Astrocyte (in vitro differentiated cells and primary cell): ENCODE results near the gene SLC6A14. TPM values are rescaled to one million over a fixed set of nuclear protein-coding genes. Genes with fewer than 3 reads are reported as not detected.

Experiments
- DNase-seq: peaks from one replicate; pipeline ENCODE4 v3.0.0-alpha.2; 2010; ENCODE audit warnings: low read depth
- FAIRE-seq: peaks from 2 replicates; lab custom pipeline; 2011; peaks lifted over from hg19 to GRCh38; lab: Jason Lieb, UNC
- H2AFZ ChIP-seq: 2 replicates; pipeline ENCODE4 v1.6.0; 2012; ENCODE audit warnings: low read depth, low read length, inconsistent platforms
- H3K27ac ChIP-seq: 2 replicates; pipeline ENCODE4 v1.5.1; 2011; ENCODE audit warnings: low read depth, low read length, inconsistent platforms
- H3K27me3 ChIP-seq: 2 replicates; pipeline ENCODE4 v1.6.0; 2011; ENCODE audit warnings: low read length, inconsistent platforms; ENCODE audit not compliant: insufficient read depth
- H3K36me3 ChIP-seq: 2 replicates; pipeline ENCODE4 v1.5.1; 2011; ENCODE audit warnings: low read length, inconsistent platforms; ENCODE audit not compliant: insufficient read depth
- H3K4me1 ChIP-seq: 2 replicates; pipeline ENCODE4 v1.5.1; 2011; ENCODE audit warnings: low read length, inconsistent platforms; ENCODE audit not compliant: insufficient read depth
- H3K4me2 ChIP-seq: 2 replicates; pipeline ENCODE4 v1.6.0; 2012; ENCODE audit warnings: low read length, inconsistent platforms
- H3K4me3 ChIP-seq: 2 replicates; pipeline ENCODE4 v1.5.1; 2011; ENCODE audit warnings: low read depth, mild to moderate bottlenecking, low read length, inconsistent platforms; ENCODE audit not compliant: insufficient read depth
- H3K79me2 ChIP-seq: 2 replicates; pipeline ENCODE4 v1.6.0; 2012; ENCODE audit warnings: mild to moderate bottlenecking, low read length, inconsistent platforms; ENCODE audit not compliant: insufficient read depth
- H3K9ac ChIP-seq: 2 replicates; pipeline ENCODE4 v1.6.0; 2012; ENCODE audit warnings: mild to moderate bottlenecking, low read length, inconsistent platforms
- H3K9me3 ChIP-seq: 2 replicates; pipeline ENCODE4 v1.5.1; 2012; ENCODE audit warnings: low read depth, mild to moderate bottlenecking, low read length, inconsistent platforms; ENCODE audit not compliant: insufficient read depth
- H4K20me1 ChIP-seq: 2 replicates; pipeline ENCODE4 v1.6.0; 2012; ENCODE audit warnings: low read length, inconsistent platforms; ENCODE audit not compliant: insufficient read depth
- H3K27ac Mint-ChIP-seq: one replicate; pipeline ENCODE4 v1.8.0; 2021; ENCODE audit warnings: mild to moderate bottlenecking, mixed read lengths; ENCODE audit not compliant: unreplicated experiment
- H3K27me3 Mint-ChIP-seq: one replicate; pipeline ENCODE4 v1.8.0; 2021; ENCODE audit warnings: low read depth, mixed read lengths; ENCODE audit not compliant: unreplicated experiment
- H3K36me3 Mint-ChIP-seq: one replicate; pipeline ENCODE4 v1.8.0; 2021; ENCODE audit warnings: low read depth, mixed read lengths; ENCODE audit not compliant: unreplicated experiment
- H3K4me1 Mint-ChIP-seq: one replicate; pipeline ENCODE4 v1.8.0; 2021; ENCODE audit warnings: low read depth, mixed read lengths; ENCODE audit not compliant: unreplicated experiment
- H3K4me3 Mint-ChIP-seq: one replicate; pipeline ENCODE4 v1.8.0; 2021; ENCODE audit warnings: mild to moderate bottlenecking, moderate library complexity, mixed read lengths; ENCODE audit not compliant: unreplicated experiment
- H3K9me3 Mint-ChIP-seq: one replicate; pipeline ENCODE4 v1.8.0; 2021; ENCODE audit warnings: mild to moderate bottlenecking, mixed read lengths; ENCODE audit not compliant: unreplicated experiment
- CTCF ChIP-seq: IDR thresholded peaks from 2 replicates; pipeline ENCODE4 v1.5.1; 2011; ENCODE audit warnings: low read depth, mild to moderate bottlenecking, inconsistent platforms, low read length, moderate library complexity; ENCODE audit not compliant: insufficient read depth
- EZH2 ChIP-seq: IDR thresholded peaks from 2 replicates; pipeline ENCODE4 v1.6.1; 2012; ENCODE audit warnings: mild to moderate bottlenecking, low read length, inconsistent platforms; ENCODE audit not compliant: insufficient read depth
- total RNA-seq: library from RNA; stranded (reverse); gene quantifications from 2 replicates; pipeline ENCODE4 v1.2.1, GENCODE V29; 2021

SLC6A14 gene
- total RNA-seq, 1 donor from 2014 or later: not detected

- no peaks in the 10 kb centered on the region for H3K4me1 Mint-ChIP-seq
- no peaks in the 10 kb centered on the region for H3K27me3 Mint-ChIP-seq
- no peak for DNase-seq
- no peak overlapping the region for H3K4me3 ChIP-seq
- no peak overlapping the region for H3K4me3 Mint-ChIP-seq
- H3K9me3 ChIP-seq: no peaks in the 10 kb centered on the region
- no peaks in the 10 kb centered on the region for H3K36me3 ChIP-seq
- no peaks in the 10 kb centered on the region for H3K4me1 ChIP-seq
- H3K4me2 ChIP-seq: no peak overlapping the region
- no peaks in the 10 kb centered on the region for H3K36me3 Mint-ChIP-seq
- FAIRE-seq: no peak
- no peak for TF ChIP-seq EZH2
- TF ChIP-seq CTCF: no peak
- no peak overlapping the region for H3K9ac ChIP-seq
- no peak overlapping the region for H3K27ac Mint-ChIP-seq
- no peak overlapping the region for H3K27ac ChIP-seq
- no peaks in the 10 kb centered on the region for H3K79me2 ChIP-seq
- no peak overlapping the region for H2AFZ ChIP-seq
- H4K20me1 ChIP-seq: no peaks in the 10 kb centered on the region
- no peaks in the 10 kb centered on the region for H3K27me3 ChIP-seq
- H3K9me3 Mint-ChIP-seq: no peaks in the 10 kb centered on the region
Measured at GRCh38 chrX:116417968-116418367, 18.4 kb upstream of the SLC6A14 start.

DNA sequence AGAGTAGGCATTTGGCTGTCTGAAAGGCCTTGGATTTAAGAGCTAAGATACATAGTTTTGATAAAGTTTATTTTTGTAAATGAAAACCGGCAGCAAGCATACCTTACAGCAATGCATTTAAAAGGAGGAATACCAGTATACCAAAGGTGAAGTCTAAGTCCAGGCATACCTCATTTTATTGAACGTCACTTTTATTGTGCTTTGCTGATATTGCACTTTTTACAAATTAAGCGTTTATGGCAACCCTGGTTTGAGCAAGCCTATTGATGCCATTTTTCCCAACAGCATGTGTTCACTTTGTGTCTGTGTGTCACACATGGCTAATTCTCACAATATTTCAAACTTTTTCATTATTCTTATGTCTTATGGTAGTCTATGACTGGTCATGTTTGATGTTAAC is 8.4 kb upstream of the SLC6A14 start:
- Mint-ChIP-seq H3K36me3 (no peaks in the 10 kb centered on the region), H3K4me3 (no peak overlapping the region), H3K9me3 (no peaks in the 10 kb centered on the region), H3K27ac (no peak overlapping the region), H3K27me3 (no peaks in the 10 kb centered on the region), H3K4me1 (no peaks in the 10 kb centered on the region)
- no peaks in the 10 kb centered on the region for H3K4me1 ChIP-seq
- H3K9ac ChIP-seq: no peak overlapping the region
- TF ChIP-seq EZH2 (no peak), CTCF (no peak)
- peak; percentile 91 for FAIRE-seq
- H3K4me2 ChIP-seq: no peak overlapping the region
- H2AFZ ChIP-seq: no peak overlapping the region
- no peaks in the 10 kb centered on the region for H4K20me1 ChIP-seq
- no peaks in the 10 kb centered on the region for H3K36me3 ChIP-seq
- no peak overlapping the region for H3K27ac ChIP-seq
- DNase-seq: no peak
- H3K9me3 ChIP-seq: no peaks in the 10 kb centered on the region
- no peaks in the 10 kb centered on the region for H3K79me2 ChIP-seq
- no peak overlapping the region for H3K4me3 ChIP-seq
- H3K27me3 ChIP-seq: no peaks in the 10 kb centered on the region

- Mint-ChIP-seq H3K27ac (no peak overlapping the region), H3K36me3 (no peaks in the 10 kb centered on the region), H3K4me3 (no peak overlapping the region), H3K9me3 (no peaks in the 10 kb centered on the region), H3K4me1 (no peaks in the 10 kb centered on the region), H3K27me3 (no peaks in the 10 kb centered on the region)
- Histone ChIP-seq H3K9ac (no peak overlapping the region), H3K36me3 (no peaks in the 10 kb centered on the region), H3K27me3 (no peaks in the 10 kb centered on the region), H3K79me2 (no peaks in the 10 kb centered on the region), H3K27ac (no peak overlapping the region), H3K4me2 (no peak overlapping the region), H2AFZ (no peak overlapping the region), H3K9me3 (no peaks in the 10 kb centered on the region), H4K20me1 (no peaks in the 10 kb centered on the region), H3K4me3 (no peak overlapping the region), H3K4me1 (no peaks in the 10 kb centered on the region)
- DNase-seq: no peak
- FAIRE-seq: no peak
- TF ChIP-seq EZH2 (no peak), CTCF (no peak)
Measured at GRCh38 chrX:116435597-116435996, 809 bp upstream of the SLC6A14 start.
